HG02642 (cell line): ENCODE data around the gene FLNC.
A peak's percentile ranks its signal among the peaks of the same experiment; 100 is the strongest.

ENCODE experiments used
- ATAC-seq: cut with Tn5 transposase; IDR thresholded peaks from one replicate; pipeline ENCODE4 v1.9.1; 2021; ENCODE audit warnings: mild to moderate bottlenecking; ENCODE audit not compliant: unreplicated experiment, poor library complexity

Gene FLNC

GRCh38 chr7:128875523-128875948, 45.3 kb downstream of the FLNC start:
- no peak for ATAC-seq

- no peak for ATAC-seq
These were observed 45.9 kb downstream of the FLNC start for GRCh38 chr7:128876127-128876526.

- no peak for ATAC-seq
These were observed 46.4 kb downstream of the FLNC start for GRCh38 chr7:128876586-128876977.

GRCh38 chr7:128876978-128877755, 47.0 kb downstream of the FLNC start:
- no peak for ATAC-seq

GRCh38 chr7:128877756-128878120, 47.5 kb downstream of the FLNC start:
- no peak for ATAC-seq

- ATAC-seq, result no peak
These were observed 48.3 kb downstream of the FLNC start for GRCh38 chr7:128878226-128879105.

GRCh38 chr7:128879461-128879938, 49.3 kb downstream of the FLNC start:
- no peak for ATAC-seq

GRCh38 chr7:128879939-128880746, 49.9 kb downstream of the FLNC start:
- no peak for ATAC-seq

GRCh38 chr7:128880791-128881457, 50.7 kb downstream of the FLNC start:
- no peak for ATAC-seq

- no peak for ATAC-seq
These were observed 51.4 kb downstream of the FLNC start for GRCh38 chr7:128881458-128882125.

GRCh38 chr7:128882134-128882533, 51.9 kb downstream of the FLNC start:
- ATAC-seq, result no peak

GRCh38 chr7:128883622-128884448, 53.6 kb downstream of the FLNC start:
- ATAC-seq, result peak; percentile 64

- ATAC-seq, result no peak
These were observed 54.6 kb downstream of the FLNC start for GRCh38 chr7:128884561-128885369.

GRCh38 chr7:128885370-128886187, 55.4 kb downstream of the FLNC start:
- ATAC-seq, result no peak

GRCh38 chr7:128886391-128887168, 56.4 kb downstream of the FLNC start:
- ATAC-seq, result no peak
